Measurements from ENCODE around the gene SENP7. TPM values are rescaled to one million over a fixed set of nuclear protein-coding genes. Genes with fewer than 3 reads are reported as not detected.

SENP7 gene
- total and polyA plus RNA-seq, 2 experiments from 2014 or later = 3.5 to 8.2 TPM

GRCh38 chr3:101284757-101285156, 228.3 kb downstream of the SENP7 start:
- Histone ChIP-seq H3K27ac (no peak overlapping the region), H2AFZ (no peak overlapping the region), H3K4me2 (ENCODE audit: unreplicated experiment) (no peak overlapping the region), H3K36me3 (ENCODE audit: low read depth) (no peaks in the 10 kb centered on the region), H3F3A (ENCODE audit: insufficient read depth) (no peaks in the 10 kb centered on the region), H3K9me2 (ENCODE audit: insufficient read depth) (no peaks in the 10 kb centered on the region), H3K4me1 (ENCODE audit: insufficient read depth) (0 out of 2 replicates have a peak, but pooled peaks cover 3% of the 10 kb centered on the region), H4K20me1 (ENCODE audit: insufficient read depth) (no peaks in the 10 kb centered on the region), H3K9me3 (ENCODE audit: low read depth) (no peaks in the 10 kb centered on the region), H3K27me3 (replicated peaks; ENCODE audit: insufficient read depth) (no peaks in the 10 kb centered on the region), H3K9ac (no peak overlapping the region), H3K79me2 (ENCODE audit: insufficient read depth) (no peaks in the 10 kb centered on the region), H3K4me3 (no peak overlapping the region)
- no peak for DNase-seq
- WGBS, 2 experiments (ENCODE audit: low coverage in 1 of 2, low lambda C conversion rate in 2 of 2, missing lambda C conversion rate in 2 of 2) = 30 to 52% methylated on average over 1 of the region's 1 CpG
- in situ Hi-C loops (cut with MboI) = no loop called here
- TF ChIP-seq EZH2 (IDR thresholded peaks at IDR 0.05; ENCODE audit: insufficient read depth, poor library complexity, severe bottlenecking) (no peak), EZH2phosphoT487 (IDR thresholded peaks at IDR 0.05; ENCODE audit: insufficient read depth, low read depth) (no peak)

- H3K4me2 ChIP-seq (ENCODE audit: unreplicated experiment) = no peak overlapping the region
- H3K4me3 ChIP-seq = no peak overlapping the region
- no peaks in the 10 kb centered on the region for H3K27me3 ChIP-seq (replicated peaks; ENCODE audit: insufficient read depth)
- no peaks in the 10 kb centered on the region for H3K79me2 ChIP-seq (ENCODE audit: insufficient read depth)
- no peak for TF ChIP-seq EZH2 (IDR thresholded peaks at IDR 0.05; ENCODE audit: insufficient read depth, poor library complexity, severe bottlenecking)
- no peak for TF ChIP-seq EZH2phosphoT487 (IDR thresholded peaks at IDR 0.05; ENCODE audit: insufficient read depth, low read depth)
- no peaks in the 10 kb centered on the region for H3K9me3 ChIP-seq (ENCODE audit: low read depth)
- H3K27ac ChIP-seq = no peak overlapping the region
- H2AFZ ChIP-seq = no peak overlapping the region
- 36 to 37% methylated on average over 3 of the region's 3 CpGs for WGBS, 2 experiments (ENCODE audit: low coverage in 1 of 2, low lambda C conversion rate in 2 of 2, missing lambda C conversion rate in 2 of 2)
- H3K9ac ChIP-seq = no peak overlapping the region
- no peaks in the 10 kb centered on the region for H3K9me2 ChIP-seq (ENCODE audit: insufficient read depth)
- H3K4me1 ChIP-seq (ENCODE audit: insufficient read depth) = 0 out of 2 replicates have a peak, but pooled peaks cover 12% of the 10 kb centered on the region
- H3F3A ChIP-seq (ENCODE audit: insufficient read depth) = no peaks in the 10 kb centered on the region
- in situ Hi-C loops (cut with MboI) = no loop called here
- no peaks in the 10 kb centered on the region for H3K36me3 ChIP-seq (ENCODE audit: low read depth)
- no peak for DNase-seq
- no peaks in the 10 kb centered on the region for H4K20me1 ChIP-seq (ENCODE audit: insufficient read depth)
Measured at GRCh38 chr3:101281521-101282030, 231.4 kb downstream of the SENP7 start.

- Histone ChIP-seq H3K9ac (no peak overlapping the region), H3F3A (ENCODE audit: insufficient read depth) (no peaks in the 10 kb centered on the region), H3K36me3 (ENCODE audit: low read depth) (no peaks in the 10 kb centered on the region), H3K4me2 (ENCODE audit: unreplicated experiment) (no peak overlapping the region), H3K4me3 (no peak overlapping the region), H3K4me1 (ENCODE audit: insufficient read depth) (0 out of 2 replicates have a peak, but pooled peaks cover 12% of the 10 kb centered on the region), H4K20me1 (ENCODE audit: insufficient read depth) (no peaks in the 10 kb centered on the region), H3K27ac (no peak overlapping the region), H3K27me3 (replicated peaks; ENCODE audit: insufficient read depth) (no peaks in the 10 kb centered on the region), H3K9me2 (ENCODE audit: insufficient read depth) (no peaks in the 10 kb centered on the region), H3K79me2 (ENCODE audit: insufficient read depth) (no peaks in the 10 kb centered on the region), H3K9me3 (ENCODE audit: low read depth) (no peaks in the 10 kb centered on the region), H2AFZ (no peak overlapping the region)
- peak; percentile 3 for DNase-seq
- 92 to 100% methylated on average over 1 of the region's 1 CpG for WGBS, 2 experiments (ENCODE audit: low coverage in 1 of 2, low lambda C conversion rate in 2 of 2, missing lambda C conversion rate in 2 of 2)
- in situ Hi-C loops (cut with MboI) = no loop called here
- TF ChIP-seq EZH2phosphoT487 (IDR thresholded peaks at IDR 0.05; ENCODE audit: insufficient read depth, low read depth) (no peak), EZH2 (IDR thresholded peaks at IDR 0.05; ENCODE audit: insufficient read depth, poor library complexity, severe bottlenecking) (no peak)
Measured at GRCh38 chr3:101279765-101280385, 233.1 kb downstream of the SENP7 start.

- no peaks in the 10 kb centered on the region for H3K79me2 ChIP-seq (ENCODE audit: insufficient read depth)
- H3K27ac ChIP-seq = no peak overlapping the region
- 0 out of 2 replicates have a peak, but pooled peaks cover 12% of the 10 kb centered on the region for H3K4me1 ChIP-seq (ENCODE audit: insufficient read depth)
- in situ Hi-C loops (cut with MboI) = no loop called here
- H3K9ac ChIP-seq = no peak overlapping the region
- no peaks in the 10 kb centered on the region for H4K20me1 ChIP-seq (ENCODE audit: insufficient read depth)
- no peaks in the 10 kb centered on the region for H3K9me2 ChIP-seq (ENCODE audit: insufficient read depth)
- DNase-seq = peak; percentile 33
- no peak overlapping the region for H2AFZ ChIP-seq
- H3K36me3 ChIP-seq (ENCODE audit: low read depth) = no peaks in the 10 kb centered on the region
- no peaks in the 10 kb centered on the region for H3K9me3 ChIP-seq (ENCODE audit: low read depth)
- no peaks in the 10 kb centered on the region for H3K27me3 ChIP-seq (replicated peaks; ENCODE audit: insufficient read depth)
- H3K4me3 ChIP-seq = no peak overlapping the region
- no peaks in the 10 kb centered on the region for H3F3A ChIP-seq (ENCODE audit: insufficient read depth)
- H3K4me2 ChIP-seq (ENCODE audit: unreplicated experiment) = no peak overlapping the region
- no peak for TF ChIP-seq EZH2phosphoT487 (IDR thresholded peaks at IDR 0.05; ENCODE audit: insufficient read depth, low read depth)
- no peak for TF ChIP-seq EZH2 (IDR thresholded peaks at IDR 0.05; ENCODE audit: insufficient read depth, poor library complexity, severe bottlenecking)
Measured at GRCh38 chr3:101279162-101279561, 233.8 kb downstream of the SENP7 start.

Measured in GM23248 (cell line).